Endothelial cell of umbilical vein (primary cell): ENCODE measurements around the gene SLC46A1. TPM values are rescaled to one million over a fixed set of nuclear protein-coding genes. Genes with fewer than 3 reads are reported as not detected.

ENCODE experiments used
- BruUV-seq: library from RNA; stranded (reverse); fragments of 400-500 nt; replicated peaks from 2 replicates; lab custom pipeline; 2021; lab: Mats Ljungman, UMichigan
- CTCF ChIA-PET: fragments of 300-600, 350-600 bp; sonication (Branson Sonifier 250); formaldehyde crosslinking; loops from one replicate; lab custom pipeline; 2021; ENCODE audit warnings: antibody characterized with exemption, inconsistent platforms; lab: Charles Lee
- POLR2A ChIA-PET: fragments of 300-600, 350-600 bp; sonication (Branson Sonifier 250); formaldehyde crosslinking; loops from one replicate; lab custom pipeline; 2021; ENCODE audit warnings: antibody characterized with exemption, inconsistent platforms; lab: Charles Lee
- DNase-seq: peaks from one replicate; pipeline ENCODE4 v3.0.0-alpha.2; 2011; ENCODE audit warnings: low read depth, low spot score
- FAIRE-seq: peaks from 2 replicates; lab custom pipeline; 2011; peaks lifted over from hg19 to GRCh38; lab: Jason Lieb, UNC
- H2AFZ ChIP-seq: 2 replicates; pipeline ENCODE4 v1.6.0; 2012; ENCODE audit warnings: low read depth, low read length, control low read depth, inconsistent platforms
- H3K27ac ChIP-seq: 2 replicates; pipeline ENCODE4 v1.5.1; 2011; ENCODE audit warnings: low read depth, mild to moderate bottlenecking, control low read depth, low read length, moderate library complexity; ENCODE audit not compliant: insufficient read depth
- H3K27me3 ChIP-seq, 2 experiments: 2 replicates each; pipeline versions ENCODE4 v1.6.0 to v1.6.1; 2011; ENCODE audit warnings: low read length in 2 of 2, mixed read lengths in 1 of 2; ENCODE audit not compliant: control insufficient read depth in 2 of 2, insufficient read depth in 2 of 2
- H3K36me3 ChIP-seq, 2 experiments: 2 replicates in 1 of 2; 3 replicates in 1 of 2; pipeline ENCODE4 v1.5.1; 2011; ENCODE audit warnings: low read length in 2 of 2, mild to moderate bottlenecking in 1 of 2, moderate library complexity in 1 of 2; ENCODE audit not compliant: control insufficient read depth in 2 of 2, insufficient read depth in 2 of 2; ENCODE audit errors: extremely low read depth in 1 of 2
- H3K4me1 ChIP-seq: 3 replicates; pipeline ENCODE4 v1.5.1; 2011; ENCODE audit warnings: mild to moderate bottlenecking, low read length; ENCODE audit not compliant: control insufficient read depth, insufficient read depth; ENCODE audit errors: extremely low read depth
- H3K4me2 ChIP-seq: 2 replicates; pipeline ENCODE4 v1.6.1; 2011; ENCODE audit warnings: low read length, control low read depth, mixed read lengths; ENCODE audit not compliant: insufficient read depth
- H3K4me3 ChIP-seq, 3 experiments: fragments of 200-600 bp in 1 of 3; sonication (generic), shearing (Covaris generic) in 1 of 3; replicated peaks in 1 of 3; 2 replicates each; pipeline ENCODE4 v1.5.1; 2011 to 2016; ENCODE audit warnings: control low read depth in 3 of 3, low read length in 3 of 3, mild to moderate bottlenecking in 2 of 3, inconsistent platforms in 1 of 3, low read depth in 1 of 3, moderate library complexity in 1 of 3; ENCODE audit not compliant: insufficient read depth in 1 of 3
- H3K79me2 ChIP-seq: 2 replicates; pipeline ENCODE4 v1.6.0; 2012; ENCODE audit warnings: low read length, inconsistent platforms; ENCODE audit not compliant: control insufficient read depth, insufficient read depth
- H3K9ac ChIP-seq: replicated peaks from 2 replicates; pipeline ENCODE3; 2011; ENCODE audit warnings: low read length, control low read depth; ENCODE audit not compliant: insufficient read depth; ENCODE audit errors: extremely low read depth
- H3K9me1 ChIP-seq: replicated peaks from 3 replicates; pipeline ENCODE4 v1.6.0; 2011; ENCODE audit warnings: mild to moderate bottlenecking, low read length; ENCODE audit not compliant: control insufficient read depth, insufficient read depth; ENCODE audit errors: extremely low read depth
- H3K9me3 ChIP-seq: replicated peaks from 2 replicates; pipeline ENCODE4 v1.5.1; 2012; ENCODE audit warnings: low read length, inconsistent platforms; ENCODE audit not compliant: control insufficient read depth, insufficient read depth
- H4K20me1 ChIP-seq: replicated peaks from 2 replicates; pipeline ENCODE3; 2011; ENCODE audit warnings: mild to moderate bottlenecking, low read length; ENCODE audit not compliant: control insufficient read depth, insufficient read depth; ENCODE audit errors: extremely low read depth
- CTCF ChIP-seq, 2 donors: IDR thresholded peaks; 1 replicate in 1 of 2; 2 replicates in 1 of 2; pipeline ENCODE4 v1.5.1; 2011; ENCODE audit warnings: low read length in 2 of 2, mild to moderate bottlenecking in 2 of 2, moderate library complexity in 2 of 2, control low read depth in 1 of 2, inconsistent platforms in 1 of 2, low read depth in 1 of 2; ENCODE audit not compliant: insufficient read depth in 1 of 2; ENCODE audit errors: extremely low read depth in 1 of 2
- EZH2 ChIP-seq: IDR thresholded peaks from 2 replicates; pipeline ENCODE4 v1.6.1; 2012; ENCODE audit warnings: borderline replicate concordance, low read depth, mild to moderate bottlenecking, moderate library complexity, low read length, inconsistent platforms; ENCODE audit not compliant: severe bottlenecking
- FOS ChIP-seq: IDR thresholded peaks from 2 replicates; pipeline ENCODE4 v1.6.1; 2011; ENCODE audit warnings: mild to moderate bottlenecking, low read length, moderate library complexity, borderline replicate concordance; ENCODE audit not compliant: insufficient read depth
- GATA2 ChIP-seq: IDR thresholded peaks from 2 replicates; pipeline ENCODE4 v1.7.0; 2011; ENCODE audit warnings: low read depth, mild to moderate bottlenecking, moderate library complexity, mixed read lengths, low read length; ENCODE audit not compliant: insufficient read length, insufficient read depth
- JUN ChIP-seq: IDR thresholded peaks from 2 replicates; pipeline ENCODE4 v1.6.1; 2011; ENCODE audit warnings: borderline replicate concordance, low read depth; ENCODE audit not compliant: insufficient read length, insufficient read depth
- MAX ChIP-seq: IDR thresholded peaks from 2 replicates; pipeline ENCODE4 v1.6.1; 2011; ENCODE audit not compliant: insufficient read depth, insufficient read length
- MYC ChIP-seq: IDR thresholded peaks from one replicate; pipeline ENCODE4 v1.6.1; 2011; ENCODE audit warnings: mild to moderate bottlenecking, low read depth, low read length
- POLR2A ChIP-seq: IDR thresholded peaks from 2 replicates; pipeline ENCODE4 v1.6.1; 2012; ENCODE audit warnings: low read depth, mild to moderate bottlenecking, control low read depth, low read length
- POLR2AphosphoS5 ChIP-seq: IDR thresholded peaks from 2 replicates; pipeline ENCODE4 v1.6.1; 2012; ENCODE audit warnings: low read depth, mild to moderate bottlenecking, control low read depth, low read length, moderate library complexity; ENCODE audit not compliant: insufficient read depth
- dilution Hi-C: fragments of 300-500 bp; cut with MboI; formaldehyde crosslinking; loops from one replicate; pipeline ENCODE4 v1.15.0; 2019; ENCODE audit warnings: low sequenced_read_pairs; ENCODE audit not compliant: extremely low pct_ligation_motif_present
- intact Hi-C: fragments of 100-400 bp; cut with micrococcal nuclease; formaldehyde crosslinking; loops from one replicate; pipeline ENCODE4 v1.10.0; 2022
- polyA plus RNA-seq, 4 experiments: library from polyadenylated mRNA; depleted of rRNA in 3 of 4; stranded (reverse) in 3 of 4; unstranded in 1 of 4; fragments of >200 nt; gene quantifications; 2 replicates each; pipeline versions ENCODE4 v1.2.1 to v1.2.3, GENCODE V29; 2011 to 2012; ENCODE audit warnings: missing spikeins in 1 of 4
- total RNA-seq: library from RNA; stranded (reverse); gene quantifications from 2 replicates; pipeline ENCODE4 v1.2.3, GENCODE V29; 2021

SLC46A1 gene
- total and polyA plus RNA-seq, 2 donors (not counting 3 experiments of a cell fraction or from before 2014, with no cell fraction given): 2.6 to 4.1 TPM

GRCh38 chr17:28404007-28404406 is 2.0 kb downstream of the SLC46A1 start:
- no TSS peak for BruUV-seq
- H3K27ac ChIP-seq: no peak overlapping the region
- POLR2A ChIA-PET: no interaction called here
- no peak for DNase-seq
- no peaks in the 10 kb centered on the region for H3K9me1 ChIP-seq
- no peak overlapping the region for H2AFZ ChIP-seq
- H3K4me2 ChIP-seq: no peak overlapping the region
- dilution Hi-C loops (no loop called here), intact Hi-C loops (no loop called here)
- H3K4me3 ChIP-seq: no peak overlapping the region
- no peaks in the 10 kb centered on the region for H3K36me3 ChIP-seq
- H3K27me3 ChIP-seq: peaks cover 0 to 2% of the 10 kb centered on the region in 2 experiments
- CTCF ChIA-PET: interaction anchor here (1.9 to 5.1 kb wide), 2 partner anchors 13 to 21 kb away, joined by 6 to 34 read pairs; no protein-coding TSS in a partner anchor
- H3K9me3 ChIP-seq: no peaks in the 10 kb centered on the region
- no peaks in the 10 kb centered on the region for H3K79me2 ChIP-seq
- H3K4me1 ChIP-seq: peaks cover 9% of the 10 kb centered on the region
- TF ChIP-seq GATA2 (no peak), POLR2A (no peak), JUN (no peak), MAX (no peak), CTCF (IDR thresholded peaks at IDR 0.05; ENCODE audit: extremely low read depth in 1 of 2, insufficient read depth in 1 of 2, low read depth in 1 of 2, low read length in 2 of 2) (no peak), MYC (no peak), FOS (no peak), POLR2AphosphoS5 (no peak), EZH2 (no peak)
- no peak for FAIRE-seq
- no peaks in the 10 kb centered on the region for H4K20me1 ChIP-seq
- H3K9ac ChIP-seq: no peak overlapping the region
